K562 (cell line): ENCODE results near the gene SLC25A15. TPM values are rescaled to one million over a fixed set of nuclear protein-coding genes. Genes with fewer than 3 reads are reported as not detected.

Source experiments
- C11orf30 ChIP-seq: fragments of 450-650 bp; IDR thresholded peaks from 2 replicates; pipeline ENCODE4 v1.6.1; 2016; ENCODE audit warnings: low read depth, mild to moderate bottlenecking
- CBFA2T3 ChIP-seq: fragments of 450-650 bp; IDR thresholded peaks from 2 replicates; pipeline ENCODE4 v1.6.1; 2017
- HNRNPH1 ChIP-seq: fragments of 200-400 bp; formaldehyde crosslinking; optimal IDR thresholded peaks from 2 replicates; pipeline ENCODE3; 2017; ENCODE audit warnings: low read depth, mild to moderate bottlenecking, low read length, moderate library complexity
- PHB2 ChIP-seq: fragments of 450-650 bp; IDR thresholded peaks from 2 replicates; pipeline ENCODE4 v1.6.1; 2017; ENCODE audit warnings: low read depth
- POLR3A ChIP-seq: IDR thresholded peaks from 2 replicates; pipeline ENCODE4 v1.6.1; 2011; ENCODE audit warnings: borderline replicate concordance, mild to moderate bottlenecking, moderate library complexity; ENCODE audit not compliant: insufficient read length, insufficient read depth; ENCODE audit errors: extremely low read depth
- PTRF ChIP-seq: fragments of 450-650 bp; IDR thresholded peaks from 2 replicates; pipeline ENCODE4 v1.6.1; 2016; ENCODE audit warnings: mild to moderate bottlenecking, missing genetic modification characterization, missing compliant biosample characterization
- RBM15 ChIP-seq: fragments of 200-400 bp; formaldehyde crosslinking; IDR thresholded peaks from 2 replicates; pipeline ENCODE4 v1.6.1; 2018; ENCODE audit warnings: mild to moderate bottlenecking, low read length, moderate library complexity; ENCODE audit not compliant: insufficient read depth
- SETDB1 ChIP-seq: IDR thresholded peaks from one replicate; pipeline ENCODE4 v1.6.1; 2012; ENCODE audit warnings: low read length, control low read depth, inconsistent platforms
- TAF7 ChIP-seq: fragments of 450-650 bp; IDR thresholded peaks from 2 replicates; pipeline ENCODE4 v1.6.1; 2016; ENCODE audit warnings: missing genetic modification characterization, missing compliant biosample characterization
- THRA ChIP-seq: fragments of 450-650 bp; IDR thresholded peaks from 2 replicates; pipeline ENCODE4 v1.6.1; 2017; ENCODE audit warnings: mild to moderate bottlenecking, moderate library complexity
- ZBTB2 ChIP-seq: fragments of 450-650 bp; IDR thresholded peaks from 2 replicates; pipeline ENCODE4 v1.6.1; 2016; ENCODE audit warnings: antibody characterized with exemption
- ZC3H4 ChIP-seq: sonication (generic); formaldehyde crosslinking; IDR thresholded peaks from 2 replicates; pipeline ENCODE4 v1.9.0; 2021; ENCODE audit warnings: missing genetic modification reagents, borderline replicate concordance
- ZNF24 ChIP-seq: fragments of 450-650 bp; IDR thresholded peaks from 2 replicates; pipeline ENCODE4 v1.6.1; 2016
- ZNF445 ChIP-seq: fragments of 250-450 bp; sonication (Bioruptor Pico); IDR thresholded peaks from 2 replicates; pipeline ENCODE4 v1.4.0; 2020; ENCODE audit warnings: low read depth, mild to moderate bottlenecking, moderate library complexity
- ZNF592 ChIP-seq: fragments of 450-650 bp; IDR thresholded peaks from 2 replicates; pipeline ENCODE4 v1.6.1; 2017; ENCODE audit warnings: antibody characterized with exemption, mild to moderate bottlenecking
- polyA plus RNA-seq, 8 experiments: library from polyadenylated mRNA; depleted of rRNA in 4 of 8; stranded (reverse) in 5 of 8; unstranded in 3 of 8; fragments of >200 nt; fragmentation: Nextera tagmentation in 2 of 8; fragmentation: Illumina TruSeq in 1 of 8; extraction: Ambion mirVana in 2 of 8; extraction: Trizol in 1 of 8; gene quantifications; 2 replicates each; pipeline versions ENCODE4 v1.2.1 to v1.2.3, GENCODE V29; 2011 to 2014; ENCODE audit warnings: inconsistent platforms in 1 of 8, missing spikeins in 1 of 8
- total RNA-seq, 7 experiments: library from RNA; depleted of rRNA in 6 of 7; stranded (reverse); fragments of >200 nt in 6 of 7; fragmentation: Illumina TruSeq in 2 of 7; extraction: Trizol in 2 of 7; gene quantifications; 2 replicates each; pipeline versions ENCODE4 v1.2.1 to v1.2.3, GENCODE V29; 2011 to 2021; ENCODE audit warnings: low replicate concordance in 1 of 7
- TF ChIP-seq, protein P1 (sequence below): fragments of 450-650 bp; formaldehyde crosslinking; IDR thresholded peaks from 2 replicates; pipeline ENCODE4 v1.4.0; 2020; ENCODE audit warnings: mild to moderate bottlenecking, mixed read lengths
- TF ChIP-seq, protein P2 (sequence below): fragments of 250-450 bp; sonication (Bioruptor Pico); IDR thresholded peaks from 2 replicates; pipeline ENCODE4 v1.5.0; 2021
- TF ChIP-seq, protein P3 (sequence below): fragments of 450-650 bp; formaldehyde crosslinking; IDR thresholded peaks from 2 replicates; pipeline ENCODE4 v1.4.0; 2022; ENCODE audit warnings: mild to moderate bottlenecking, moderate library complexity

SLC25A15 gene
- total and polyA plus RNA-seq, 9 of the 15 experiments (the other 6 are each of a cell fraction or from before 2014, with no cell fraction given): 3.5 to 30.5 (median 20.3) TPM

DNA sequence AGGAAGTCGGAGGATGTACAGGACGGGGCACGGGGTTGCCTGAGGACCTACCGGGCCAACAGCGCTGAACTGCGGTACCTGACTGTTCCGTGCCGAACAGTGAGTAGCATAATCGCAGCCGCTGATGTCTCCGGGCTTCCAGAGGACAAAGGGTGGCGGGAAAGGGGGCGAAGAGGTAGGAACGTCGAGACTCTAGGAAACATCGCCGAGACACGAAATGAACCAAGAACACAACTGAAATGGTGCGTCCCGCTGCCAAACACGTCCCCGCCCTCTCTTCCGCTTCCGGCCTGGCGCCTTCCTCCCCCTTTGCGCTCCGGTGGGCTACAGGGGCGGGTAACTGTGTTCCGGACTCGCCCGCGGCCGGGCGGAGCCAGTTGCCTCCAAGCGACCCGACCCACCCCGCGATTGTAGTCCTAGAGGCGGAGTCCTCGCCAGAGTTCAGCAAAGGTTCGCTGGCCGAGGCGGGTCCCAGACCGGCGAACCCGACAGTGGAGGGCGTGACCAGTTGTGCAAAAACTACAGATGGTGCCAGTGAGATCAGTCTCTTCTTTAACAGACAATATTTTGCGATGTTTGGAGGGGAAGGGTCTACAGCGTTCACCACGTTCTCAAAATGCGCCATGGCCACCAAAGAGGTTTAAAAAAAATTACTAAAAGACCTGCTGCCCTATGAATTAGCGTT lies 18.3 kb upstream of the SLC25A15 start, which contains the start of gene MRPS31 (continued):
- TF ChIP-seq C11orf30 (peak; percentile 96), ZC3H4 (no peak), SETDB1 (no peak), ZNF445 (no peak), HNRNPH1 (no peak), CBFA2T3 (no peak; the same call in 1 of the 2 replicates), POLR3A (no peak), RBM15 (no peak), THRA (no peak), ZNF24 (peak; percentile 83), ZBTB2 (no peak), PTRF (tag) (no peak), ZNF592 (no peak), PHB2 (no peak), TAF7 (tag) (peak; percentile 61)
- TF ChIP-seq, protein P1, sequence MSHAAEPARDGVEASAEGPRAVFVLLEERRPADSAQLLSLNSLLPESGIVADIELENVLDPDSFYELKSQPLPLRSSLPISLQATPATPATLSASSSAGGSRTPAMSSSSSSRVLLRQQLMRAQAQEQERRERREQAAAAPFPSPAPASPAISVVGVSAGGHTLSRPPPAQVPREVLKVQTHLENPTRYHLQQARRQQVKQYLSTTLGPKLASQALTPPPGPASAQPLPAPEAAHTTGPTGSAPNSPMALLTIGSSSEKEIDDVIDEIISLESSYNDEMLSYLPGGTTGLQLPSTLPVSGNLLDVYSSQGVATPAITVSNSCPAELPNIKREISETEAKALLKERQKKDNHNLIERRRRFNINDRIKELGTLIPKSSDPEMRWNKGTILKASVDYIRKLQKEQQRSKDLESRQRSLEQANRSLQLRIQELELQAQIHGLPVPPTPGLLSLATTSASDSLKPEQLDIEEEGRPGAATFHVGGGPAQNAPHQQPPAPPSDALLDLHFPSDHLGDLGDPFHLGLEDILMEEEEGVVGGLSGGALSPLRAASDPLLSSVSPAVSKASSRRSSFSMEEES: no peak
- TF ChIP-seq, protein P2, sequence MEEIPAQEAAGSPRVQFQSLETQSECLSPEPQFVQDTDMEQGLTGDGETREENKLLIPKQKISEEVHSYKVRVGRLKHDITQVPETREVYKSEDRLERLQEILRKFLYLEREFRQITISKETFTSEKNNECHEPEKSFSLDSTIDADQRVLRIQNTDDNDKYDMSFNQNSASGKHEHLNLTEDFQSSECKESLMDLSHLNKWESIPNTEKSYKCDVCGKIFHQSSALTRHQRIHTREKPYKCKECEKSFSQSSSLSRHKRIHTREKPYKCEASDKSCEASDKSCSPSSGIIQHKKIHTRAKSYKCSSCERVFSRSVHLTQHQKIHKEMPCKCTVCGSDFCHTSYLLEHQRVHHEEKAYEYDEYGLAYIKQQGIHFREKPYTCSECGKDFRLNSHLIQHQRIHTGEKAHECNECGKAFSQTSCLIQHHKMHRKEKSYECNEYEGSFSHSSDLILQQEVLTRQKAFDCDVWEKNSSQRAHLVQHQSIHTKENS (CRISPR knock-in tag): no peak
- TF ChIP-seq, protein P3, sequence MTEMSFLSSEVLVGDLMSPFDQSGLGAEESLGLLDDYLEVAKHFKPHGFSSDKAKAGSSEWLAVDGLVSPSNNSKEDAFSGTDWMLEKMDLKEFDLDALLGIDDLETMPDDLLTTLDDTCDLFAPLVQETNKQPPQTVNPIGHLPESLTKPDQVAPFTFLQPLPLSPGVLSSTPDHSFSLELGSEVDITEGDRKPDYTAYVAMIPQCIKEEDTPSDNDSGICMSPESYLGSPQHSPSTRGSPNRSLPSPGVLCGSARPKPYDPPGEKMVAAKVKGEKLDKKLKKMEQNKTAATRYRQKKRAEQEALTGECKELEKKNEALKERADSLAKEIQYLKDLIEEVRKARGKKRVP (CRISPR knock-in tag): no peak; the same call in 1 of the 2 replicates
